NCI-H526 (cell line): ENCODE measurements around the gene SAP30BP.

ENCODE experiments used
- DNase-seq, 2 experiments: peaks; one replicate each; lab custom pipeline; 2025; lab: John Stamatoyannopoulos, UW

SAP30BP gene

DNA sequence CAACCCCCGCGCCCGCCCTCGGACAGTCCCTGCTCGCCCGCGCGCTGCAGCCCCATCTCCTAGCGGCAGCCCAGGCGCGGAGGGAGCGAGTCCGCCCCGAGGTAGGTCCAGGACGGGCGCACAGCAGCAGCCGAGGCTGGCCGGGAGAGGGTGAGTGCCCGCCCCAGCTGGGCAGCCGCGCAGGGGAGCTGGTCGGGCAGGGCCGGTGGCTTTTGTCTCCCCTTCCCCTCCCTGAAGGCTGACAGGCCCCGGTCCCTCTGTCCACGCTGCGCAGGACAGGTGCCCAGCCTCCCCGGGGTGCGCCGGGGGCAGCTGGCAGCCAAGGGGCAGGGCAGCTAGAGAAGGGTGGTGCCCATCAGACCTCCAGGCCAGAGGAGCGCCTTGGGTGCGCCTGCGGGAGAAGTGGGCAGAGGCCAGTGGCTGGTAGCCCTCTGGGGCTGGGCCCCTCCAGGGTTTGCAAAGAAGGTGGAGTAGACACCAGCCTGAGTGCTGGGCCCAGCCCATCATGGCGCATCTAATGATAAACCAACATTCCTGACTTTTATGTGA, 54.4 kb downstream of the SAP30BP start:
- no peak for DNase-seq

DNA sequence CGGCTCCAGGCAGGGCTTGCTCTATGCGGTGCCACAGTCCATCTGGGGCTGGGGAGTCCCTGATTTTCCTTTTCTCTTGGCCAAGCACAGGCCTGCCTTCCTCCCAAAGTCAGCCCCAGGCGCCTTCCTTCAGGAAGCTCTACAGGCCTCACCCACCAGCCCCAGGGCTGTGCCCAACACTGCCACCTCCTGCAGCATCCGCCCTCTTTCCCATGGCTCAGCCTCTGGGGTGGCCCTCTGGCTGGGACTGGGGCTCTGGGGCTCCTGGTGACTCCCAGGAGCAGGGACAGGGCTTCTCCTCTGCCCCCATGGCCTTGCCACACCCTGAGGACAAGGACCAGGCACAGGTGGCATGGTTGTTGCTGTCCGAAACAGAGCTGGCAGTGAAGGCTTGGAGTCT, 54.9 kb downstream of the SAP30BP start:
- no peak for DNase-seq

DNA sequence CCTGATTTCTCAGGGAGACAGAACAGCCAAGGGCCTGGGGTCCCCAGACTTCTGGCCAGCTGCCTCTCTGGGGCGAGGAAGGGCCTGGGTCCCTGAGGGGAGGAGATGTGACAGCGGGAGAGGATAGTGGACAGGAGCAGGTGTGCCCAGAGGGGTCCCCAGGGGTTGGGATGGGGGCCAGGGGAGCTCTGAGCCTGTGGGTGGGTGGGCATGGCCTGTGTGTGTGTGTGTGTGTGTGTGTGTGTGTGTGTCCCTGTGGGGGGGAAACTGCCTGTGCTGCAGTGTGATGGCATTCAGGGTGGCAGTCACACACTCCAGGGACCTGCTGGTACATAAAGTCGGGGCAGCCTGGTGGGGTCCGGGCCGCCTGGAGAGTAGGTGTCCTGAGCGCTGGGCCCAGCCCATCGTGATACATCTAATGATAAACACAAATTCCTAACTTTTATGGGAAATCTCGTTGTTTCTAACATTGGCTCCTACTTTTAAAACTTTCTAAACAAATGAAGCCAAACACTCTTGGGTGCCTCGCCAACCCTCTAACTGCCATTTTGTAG, 55.5 kb downstream of the SAP30BP start:
- no peak for DNase-seq

- DNase-seq: peak in 1 of 2 experiments; percentile 38
These were observed 56.2 kb downstream of the SAP30BP start for GRCh38 chr17:75723171-75723930.

DNA sequence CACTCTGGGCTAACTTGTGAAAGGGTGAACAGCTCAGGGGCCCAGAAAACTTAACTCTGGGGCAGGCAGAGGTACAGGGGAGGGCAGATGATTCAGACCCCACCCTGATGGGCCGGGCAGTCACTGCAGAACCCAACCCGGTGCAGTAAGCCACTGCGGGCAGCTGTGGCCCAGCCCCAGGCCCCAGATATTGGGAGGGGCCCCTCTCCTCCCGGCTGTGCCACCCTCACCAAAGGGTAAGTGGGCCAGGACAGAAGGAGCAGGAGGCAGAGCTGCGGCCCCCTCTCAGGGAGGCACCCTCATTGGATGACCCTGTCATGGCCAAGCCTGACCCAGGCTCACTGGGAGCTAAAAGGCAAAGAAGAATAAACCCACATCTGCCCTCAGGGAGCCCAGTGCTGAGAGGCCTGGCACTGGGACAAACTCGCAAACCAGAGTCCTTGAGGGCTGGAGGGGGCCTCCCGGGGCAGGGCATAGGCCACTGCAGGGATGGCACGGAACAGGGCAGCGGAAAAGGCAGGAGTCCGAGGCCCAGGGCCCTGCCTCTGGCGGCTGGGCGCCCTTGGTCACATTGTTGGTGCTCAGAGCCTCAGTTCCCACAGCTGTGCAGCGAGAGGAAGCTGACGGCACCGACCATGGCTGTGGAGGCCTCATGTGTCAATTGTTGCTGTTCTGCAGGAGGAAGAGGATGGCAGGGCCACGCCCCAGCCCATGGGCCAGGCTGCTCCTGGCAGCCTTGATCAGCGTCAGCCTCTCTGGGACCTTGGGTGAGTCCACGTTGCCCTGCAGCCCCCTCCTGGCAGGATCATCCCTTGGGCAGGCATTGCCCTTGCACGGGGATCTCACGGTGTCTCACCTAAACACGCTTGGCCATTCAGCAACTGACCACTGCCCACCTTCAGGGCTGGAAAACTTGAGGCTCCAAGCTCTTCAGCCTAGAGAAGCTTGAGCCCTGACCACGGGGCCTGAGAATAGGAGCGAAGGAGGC, 57.2 kb downstream of the SAP30BP start:
- no peak for DNase-seq

- no peak for DNase-seq
These were observed 58.4 kb downstream of the SAP30BP start for GRCh38 chr17:75725504-75725903.

GRCh38 chr17:75727391-75727790, 60.3 kb downstream of the SAP30BP start:
- DNase-seq: no peak

DNA sequence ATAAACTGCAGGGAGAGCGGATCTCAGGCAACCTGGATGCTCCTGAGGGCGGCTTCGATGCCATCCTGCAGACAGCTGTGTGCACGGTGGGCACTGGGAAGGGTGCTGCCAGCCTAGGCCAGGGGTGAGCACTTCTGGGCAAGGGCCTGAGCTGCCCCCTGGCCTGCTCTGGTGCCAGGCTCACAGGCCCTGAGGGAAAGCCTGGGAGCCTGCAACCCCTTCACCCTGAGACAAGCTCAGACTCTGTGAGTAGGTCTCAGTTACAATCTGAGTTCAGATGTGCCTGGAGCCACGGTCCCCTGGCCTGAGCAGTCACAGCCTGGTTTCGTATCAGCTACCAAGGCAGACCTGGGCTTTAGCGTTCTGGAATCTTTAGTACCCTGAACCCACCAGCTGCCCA, 62.2 kb downstream of the SAP30BP start:
- no peak for DNase-seq

DNA sequence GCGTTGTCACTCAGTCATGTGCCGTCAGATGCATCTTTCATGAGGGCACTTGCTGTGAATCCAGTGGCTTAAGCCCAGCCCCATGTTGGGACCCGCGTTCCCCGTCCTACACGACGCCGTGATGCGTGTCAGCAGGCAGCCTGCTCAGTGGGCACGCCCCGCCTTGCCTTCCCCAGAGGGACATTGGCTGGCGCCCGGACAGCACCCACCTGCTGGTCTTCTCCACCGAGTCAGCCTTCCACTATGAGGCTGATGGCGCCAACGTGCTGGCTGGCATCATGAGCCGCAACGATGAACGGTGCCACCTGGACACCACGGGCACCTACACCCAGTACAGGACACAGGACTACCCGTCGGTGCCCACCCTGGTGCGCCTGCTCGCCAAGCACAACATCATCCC, 62.9 kb downstream of the SAP30BP start:
- no peak for DNase-seq

DNA sequence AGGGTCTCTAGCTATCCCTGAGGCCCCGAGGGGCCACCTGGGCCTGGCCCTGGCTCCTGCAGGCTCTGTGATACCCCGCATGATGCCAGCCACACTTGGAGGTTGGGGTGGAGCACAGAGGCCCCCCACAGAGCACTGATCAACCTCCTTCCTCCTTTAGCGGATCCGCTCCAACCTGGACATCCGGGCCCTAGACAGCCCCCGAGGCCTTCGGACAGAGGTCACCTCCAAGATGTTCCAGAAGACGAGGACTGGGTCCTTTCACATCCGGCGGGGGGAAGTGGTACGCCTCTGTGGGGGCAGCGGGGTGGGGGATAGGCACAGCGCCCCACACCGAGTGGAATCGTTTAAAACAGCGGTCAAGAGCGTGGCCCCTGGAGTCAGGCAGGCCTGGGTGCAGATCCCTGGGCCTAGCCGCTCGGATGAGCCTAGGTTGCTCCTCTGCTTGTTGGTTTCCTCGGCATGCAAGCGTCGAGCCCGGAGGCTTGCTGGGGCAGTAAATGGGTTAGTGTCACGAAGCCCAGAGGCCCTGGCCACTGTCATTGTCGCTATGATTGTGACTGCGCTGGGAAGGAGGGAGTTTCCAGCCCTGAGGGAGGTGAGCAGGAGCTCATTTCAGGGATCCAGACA, 64.1 kb downstream of the SAP30BP start:
- no peak for DNase-seq

DNA sequence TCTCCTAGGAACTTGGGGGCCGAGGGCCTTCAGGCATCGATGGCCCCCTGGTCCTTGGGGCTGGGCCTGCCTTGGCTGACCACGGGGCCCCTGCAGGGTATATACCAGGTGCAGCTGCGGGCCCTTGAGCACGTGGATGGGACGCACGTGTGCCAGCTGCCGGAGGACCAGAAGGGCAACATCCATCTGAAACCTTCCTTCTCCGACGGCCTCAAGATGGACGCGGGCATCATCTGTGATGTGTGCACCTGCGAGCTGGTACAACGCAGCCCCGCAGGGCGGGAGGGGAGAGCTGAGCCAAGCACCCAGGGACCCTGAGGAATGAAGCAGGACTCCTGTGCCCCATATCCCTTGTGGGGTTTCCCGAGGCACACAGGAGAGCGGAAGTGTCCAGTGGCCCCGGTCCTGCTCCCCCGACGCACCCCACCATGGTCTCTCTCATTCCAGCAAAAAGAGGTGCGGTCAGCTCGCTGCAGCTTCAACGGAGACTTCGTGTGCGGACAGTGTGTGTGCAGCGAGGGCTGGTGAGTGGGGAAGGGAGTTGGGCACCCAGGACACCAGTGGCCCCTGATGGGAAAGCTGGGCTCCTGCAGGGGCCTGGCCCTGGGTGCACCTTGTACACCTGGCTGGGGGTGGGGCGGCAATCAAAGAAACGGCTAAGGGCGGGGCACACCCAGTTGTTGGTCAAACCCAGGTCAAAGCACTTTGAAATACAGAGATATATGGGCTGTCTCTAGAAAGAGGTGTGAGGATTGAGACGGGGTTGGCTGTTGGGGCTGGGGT, 64.8 kb downstream of the SAP30BP start:
- DNase-seq: no peak

DNA sequence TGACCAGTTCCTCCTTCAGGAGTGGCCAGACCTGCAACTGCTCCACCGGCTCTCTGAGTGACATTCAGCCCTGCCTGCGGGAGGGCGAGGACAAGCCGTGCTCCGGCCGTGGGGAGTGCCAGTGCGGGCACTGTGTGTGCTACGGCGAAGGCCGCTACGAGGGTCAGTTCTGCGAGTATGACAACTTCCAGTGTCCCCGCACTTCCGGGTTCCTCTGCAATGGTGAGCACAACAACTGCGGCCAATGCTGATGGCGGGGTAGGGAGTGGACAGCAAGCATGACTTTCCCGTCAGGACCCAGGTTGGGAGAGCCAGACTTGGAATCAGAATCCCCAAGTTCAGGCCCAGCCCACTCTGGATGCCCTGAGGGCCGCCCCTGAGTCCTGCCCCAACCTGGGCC, 66.3 kb downstream of the SAP30BP start:
- DNase-seq: no peak

- DNase-seq: no peak
These were observed 67.6 kb downstream of the SAP30BP start for GRCh38 chr17:75734674-75735294.

GRCh38 chr17:75736173-75736835, 69.2 kb downstream of the SAP30BP start:
- DNase-seq: no peak

DNA sequence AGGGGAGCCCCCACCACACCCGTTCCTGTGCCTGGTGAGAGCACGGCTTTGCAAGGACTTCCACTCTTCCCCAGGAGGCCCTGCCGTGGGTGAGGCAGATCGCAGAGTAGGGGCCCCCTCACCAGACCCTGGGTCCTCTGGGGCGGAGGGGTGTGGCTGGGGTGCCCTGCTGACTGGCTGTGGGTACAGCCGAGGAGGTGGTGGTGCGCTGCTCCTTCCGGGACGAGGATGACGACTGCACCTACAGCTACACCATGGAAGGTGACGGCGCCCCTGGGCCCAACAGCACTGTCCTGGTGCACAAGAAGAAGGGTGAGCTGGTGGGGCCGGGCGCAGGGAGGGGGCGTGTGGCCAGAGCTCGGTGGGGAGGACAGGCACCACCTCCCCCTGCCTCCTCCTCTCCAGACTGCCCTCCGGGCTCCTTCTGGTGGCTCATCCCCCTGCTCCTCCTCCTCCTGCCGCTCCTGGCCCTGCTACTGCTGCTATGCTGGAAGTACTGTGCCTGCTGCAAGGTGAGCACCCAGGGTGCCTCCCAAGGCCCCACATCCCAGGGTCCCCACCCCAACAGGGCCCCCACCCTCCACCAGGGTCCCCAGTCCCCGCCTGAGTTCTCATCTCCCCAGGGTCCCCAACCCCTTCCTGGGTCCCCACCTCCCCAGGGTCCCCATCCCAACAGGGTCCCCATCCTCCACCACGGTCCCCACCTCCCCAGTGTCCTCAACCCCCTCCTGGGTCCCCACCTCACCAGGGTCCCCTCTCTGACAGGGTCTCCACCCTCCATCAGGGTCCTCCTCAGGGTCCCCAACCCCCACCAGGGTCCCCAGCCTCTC, 70.2 kb downstream of the SAP30BP start:
- no peak for DNase-seq

DNA sequence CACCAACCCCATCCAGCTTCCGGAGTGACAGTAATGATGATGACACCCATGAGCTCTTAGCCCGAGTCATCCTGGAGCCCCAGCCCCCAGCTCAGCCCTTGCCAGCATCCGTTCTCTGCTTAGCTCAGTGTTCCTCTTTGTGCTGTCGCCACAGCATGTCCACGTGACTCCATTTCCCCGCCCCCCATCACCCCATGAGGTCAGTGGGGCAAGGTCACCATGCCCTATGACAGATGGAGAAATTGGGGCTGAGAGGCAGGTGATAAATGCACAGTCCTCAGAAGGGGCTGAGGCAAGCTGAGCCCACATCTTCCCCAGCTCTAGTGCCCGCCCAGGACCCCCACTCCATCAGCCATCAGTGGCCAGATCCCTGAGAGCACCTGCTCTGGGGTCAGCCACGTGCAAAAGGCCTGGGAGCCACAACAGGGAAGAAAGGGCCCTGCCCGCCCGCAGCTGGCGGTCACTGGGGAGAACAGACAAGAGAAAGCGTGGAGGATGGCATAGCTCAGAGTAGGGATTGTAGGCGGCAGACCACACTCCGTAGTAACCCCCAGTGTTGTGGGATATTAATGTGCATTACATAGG, 71.2 kb downstream of the SAP30BP start:
- no peak for DNase-seq

DNA sequence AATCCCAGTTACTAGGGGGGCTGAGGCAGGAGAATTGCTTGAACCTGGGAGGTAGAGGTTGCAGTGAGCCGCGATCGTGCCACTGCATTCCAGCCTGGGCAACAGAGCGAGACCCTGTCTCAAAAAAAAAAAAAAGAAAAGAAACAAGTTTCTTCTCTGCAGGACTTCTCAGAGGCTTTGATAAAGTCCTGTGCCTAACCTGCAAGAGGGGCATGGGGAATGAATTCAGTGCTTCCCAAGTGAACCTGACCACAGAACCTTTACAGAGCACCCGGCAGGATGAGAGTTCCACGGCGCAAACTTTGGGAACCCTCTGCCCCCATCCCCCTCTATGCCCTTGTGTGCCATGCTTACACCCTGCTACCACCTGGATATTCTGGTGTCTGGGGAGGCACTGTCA, 72.0 kb downstream of the SAP30BP start:
- DNase-seq: no peak

DNA sequence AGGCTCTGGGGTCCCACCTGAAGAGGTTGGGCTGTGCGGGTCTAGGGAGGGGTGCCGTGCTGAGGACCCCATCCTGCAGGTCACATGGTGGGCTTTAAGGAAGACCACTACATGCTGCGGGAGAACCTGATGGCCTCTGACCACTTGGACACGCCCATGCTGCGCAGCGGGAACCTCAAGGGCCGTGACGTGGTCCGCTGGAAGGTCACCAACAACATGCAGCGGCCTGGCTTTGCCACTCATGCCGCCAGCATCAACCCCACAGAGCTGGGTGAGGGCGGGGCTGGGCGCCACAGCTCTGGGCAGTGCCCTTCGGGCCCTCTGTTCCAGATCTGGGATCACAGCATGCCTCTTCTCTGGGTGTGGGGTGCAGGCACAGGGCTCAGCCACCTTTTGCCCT, 72.7 kb downstream of the SAP30BP start:
- no peak for DNase-seq

DNA sequence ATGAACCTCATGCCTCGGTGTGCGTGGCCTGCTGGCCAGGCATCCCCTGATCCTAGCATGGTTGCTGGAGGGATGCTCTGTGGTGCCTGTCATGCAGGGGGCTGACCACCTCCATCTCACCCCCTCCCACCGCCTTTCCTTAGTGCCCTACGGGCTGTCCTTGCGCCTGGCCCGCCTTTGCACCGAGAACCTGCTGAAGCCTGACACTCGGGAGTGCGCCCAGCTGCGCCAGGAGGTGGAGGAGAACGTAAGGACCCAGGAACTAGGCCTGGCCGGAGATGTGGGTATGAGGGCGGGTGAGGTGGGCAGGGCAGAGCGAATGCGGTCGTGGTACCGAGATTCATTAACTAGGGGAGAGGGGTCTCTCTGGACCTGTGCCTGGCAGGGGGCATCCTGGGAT, 73.1 kb downstream of the SAP30BP start:
- no peak for DNase-seq
